ENCODE data around the gene KIF9.

DNA sequence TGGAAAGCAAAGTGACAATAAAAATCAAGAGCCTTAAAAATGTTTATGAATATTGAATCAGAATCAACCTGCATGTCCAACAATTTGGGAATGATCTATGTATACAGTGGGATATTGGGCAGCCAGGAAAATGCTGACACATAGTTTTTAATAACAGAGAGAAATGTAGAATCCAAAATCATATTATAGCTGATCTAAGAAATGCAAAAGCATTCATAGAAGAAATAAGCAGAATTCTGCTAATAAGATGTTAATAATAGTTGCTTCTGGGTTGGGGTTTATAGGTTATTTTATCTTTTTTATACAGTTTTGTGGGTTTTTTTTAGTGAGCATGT is 15.1 kb downstream of the KIF9 start:
- no peak for TF ChIP-seq YY1 (IDR thresholded peaks at IDR 0.05; ENCODE audit: extremely low read depth, insufficient replicate concordance, low read depth, low read length)
- TF ChIP-seq, protein P1, sequence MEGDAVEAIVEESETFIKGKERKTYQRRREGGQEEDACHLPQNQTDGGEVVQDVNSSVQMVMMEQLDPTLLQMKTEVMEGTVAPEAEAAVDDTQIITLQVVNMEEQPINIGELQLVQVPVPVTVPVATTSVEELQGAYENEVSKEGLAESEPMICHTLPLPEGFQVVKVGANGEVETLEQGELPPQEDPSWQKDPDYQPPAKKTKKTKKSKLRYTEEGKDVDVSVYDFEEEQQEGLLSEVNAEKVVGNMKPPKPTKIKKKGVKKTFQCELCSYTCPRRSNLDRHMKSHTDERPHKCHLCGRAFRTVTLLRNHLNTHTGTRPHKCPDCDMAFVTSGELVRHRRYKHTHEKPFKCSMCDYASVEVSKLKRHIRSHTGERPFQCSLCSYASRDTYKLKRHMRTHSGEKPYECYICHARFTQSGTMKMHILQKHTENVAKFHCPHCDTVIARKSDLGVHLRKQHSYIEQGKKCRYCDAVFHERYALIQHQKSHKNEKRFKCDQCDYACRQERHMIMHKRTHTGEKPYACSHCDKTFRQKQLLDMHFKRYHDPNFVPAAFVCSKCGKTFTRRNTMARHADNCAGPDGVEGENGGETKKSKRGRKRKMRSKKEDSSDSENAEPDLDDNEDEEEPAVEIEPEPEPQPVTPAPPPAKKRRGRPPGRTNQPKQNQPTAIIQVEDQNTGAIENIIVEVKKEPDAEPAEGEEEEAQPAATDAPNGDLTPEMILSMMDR (IDR thresholded peaks at IDR 0.05 in 2 of 3, conservative IDR thresholded peaks at IDR 0.05 in 1 of 3; ENCODE audit: borderline replicate concordance in 1 of 3, insufficient read depth in 1 of 3, low read depth in 2 of 3, low read length in 2 of 3): no peak
- TF ChIP-seq EZH2 (IDR thresholded peaks at IDR 0.05): no peak
- TF ChIP-seq, protein P2, sequence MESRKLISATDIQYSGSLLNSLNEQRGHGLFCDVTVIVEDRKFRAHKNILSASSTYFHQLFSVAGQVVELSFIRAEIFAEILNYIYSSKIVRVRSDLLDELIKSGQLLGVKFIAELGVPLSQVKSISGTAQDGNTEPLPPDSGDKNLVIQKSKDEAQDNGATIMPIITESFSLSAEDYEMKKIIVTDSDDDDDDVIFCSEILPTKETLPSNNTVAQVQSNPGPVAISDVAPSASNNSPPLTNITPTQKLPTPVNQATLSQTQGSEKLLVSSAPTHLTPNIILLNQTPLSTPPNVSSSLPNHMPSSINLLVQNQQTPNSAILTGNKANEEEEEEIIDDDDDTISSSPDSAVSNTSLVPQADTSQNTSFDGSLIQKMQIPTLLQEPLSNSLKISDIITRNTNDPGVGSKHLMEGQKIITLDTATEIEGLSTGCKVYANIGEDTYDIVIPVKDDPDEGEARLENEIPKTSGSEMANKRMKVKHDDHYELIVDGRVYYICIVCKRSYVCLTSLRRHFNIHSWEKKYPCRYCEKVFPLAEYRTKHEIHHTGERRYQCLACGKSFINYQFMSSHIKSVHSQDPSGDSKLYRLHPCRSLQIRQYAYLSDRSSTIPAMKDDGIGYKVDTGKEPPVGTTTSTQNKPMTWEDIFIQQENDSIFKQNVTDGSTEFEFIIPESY (IDR thresholded peaks at IDR 0.05; ENCODE audit: extremely low read depth, insufficient replicate concordance, low read length): no peak
- no peak for TF ChIP-seq POLR2AphosphoS5 (IDR thresholded peaks at IDR 0.05; ENCODE audit: low read depth, low read length)
- TF ChIP-seq POLR2A (IDR thresholded peaks at IDR 0.05; ENCODE audit: borderline replicate concordance, extremely low read depth, insufficient read depth, insufficient read length): no peak
- no peak for TF ChIP-seq TCF7L2 (IDR thresholded peaks at IDR 0.05; ENCODE audit: borderline replicate concordance, extremely low read depth, insufficient read depth, insufficient read length)
- TF ChIP-seq, protein P3, sequence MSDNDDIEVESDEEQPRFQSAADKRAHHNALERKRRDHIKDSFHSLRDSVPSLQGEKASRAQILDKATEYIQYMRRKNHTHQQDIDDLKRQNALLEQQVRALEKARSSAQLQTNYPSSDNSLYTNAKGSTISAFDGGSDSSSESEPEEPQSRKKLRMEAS (IDR thresholded peaks at IDR 0.05): no peak
- no peak for TF ChIP-seq SRF (IDR thresholded peaks at IDR 0.05; ENCODE audit: low read depth)
- TF ChIP-seq FOSL1 (IDR thresholded peaks at IDR 0.05; ENCODE audit: low read depth): no peak
- no peak for TF ChIP-seq CEBPB (IDR thresholded peaks at IDR 0.05; ENCODE audit: low read depth)
- no peak for TF ChIP-seq EZH2phosphoT487 (IDR thresholded peaks at IDR 0.05; ENCODE audit: borderline replicate concordance)
